GM13976 (cell line): ENCODE measurements around the gene TAB3.

ENCODE experiments used
- DNase-seq: peaks from one replicate; pipeline ENCODE4 v3.0.0; 2012; ENCODE audit warnings: low spot score
- CTCF ChIP-seq: IDR thresholded peaks from 2 replicates; pipeline ENCODE4 v1.5.1; 2012; ENCODE audit warnings: borderline replicate concordance, mild to moderate bottlenecking; ENCODE audit not compliant: insufficient read depth; ENCODE audit errors: extremely low read depth, missing control alignments, control extremely low read depth
- in situ Hi-C: fragments of 300-500 bp; cut with MboI; formaldehyde crosslinking; loops from one replicate; pipeline ENCODE4 v1.12.0; 2022; ENCODE audit warnings: low sequenced_read_pairs, mixed read lengths, inconsistent platforms; ENCODE audit not compliant: unreplicated experiment

TAB3 gene

GRCh38 chrX:30881390-30881789 is 7.7 kb downstream of the TAB3 start:
- in situ Hi-C loops = no loop called here
- no peak for TF ChIP-seq CTCF
- no peak for DNase-seq

- no peak for TF ChIP-seq CTCF
- in situ Hi-C loops = no loop called here
- DNase-seq = no peak
These were observed 9.0 kb downstream of the TAB3 start for GRCh38 chrX:30880058-30880457.

GRCh38 chrX:30876367-30876766 is 12.7 kb downstream of the TAB3 start:
- TF ChIP-seq CTCF = no peak
- in situ Hi-C loops = no loop called here
- no peak for DNase-seq

- no peak for DNase-seq
- in situ Hi-C loops = no loop called here
- no peak for TF ChIP-seq CTCF
These were observed 13.1 kb downstream of the TAB3 start for GRCh38 chrX:30875957-30876356.

- DNase-seq = no peak
- in situ Hi-C loops = no loop called here
- no peak for TF ChIP-seq CTCF
These were observed 14.2 kb downstream of the TAB3 start for GRCh38 chrX:30874851-30875250.

GRCh38 chrX:30870572-30870971 is 18.5 kb downstream of the TAB3 start:
- DNase-seq = no peak
- in situ Hi-C loops = no loop called here
- TF ChIP-seq CTCF = no peak

GRCh38 chrX:30865612-30866011 is 23.4 kb downstream of the TAB3 start:
- TF ChIP-seq CTCF = no peak
- no peak for DNase-seq
- in situ Hi-C loops = no loop called here
